ENCODE measurements around the gene SND1.

Gene SND1

GRCh38 chr7:127941476-127942210 lies 289.6 kb downstream of the SND1 start:
- no peak overlapping the region for H3K4me3 ChIP-seq (ENCODE audit: low read depth, low read length)
- no peak for TF ChIP-seq CTCF (IDR thresholded peaks at IDR 0.05; ENCODE audit: borderline replicate concordance, insufficient read depth, low read depth, low read length)

DNA sequence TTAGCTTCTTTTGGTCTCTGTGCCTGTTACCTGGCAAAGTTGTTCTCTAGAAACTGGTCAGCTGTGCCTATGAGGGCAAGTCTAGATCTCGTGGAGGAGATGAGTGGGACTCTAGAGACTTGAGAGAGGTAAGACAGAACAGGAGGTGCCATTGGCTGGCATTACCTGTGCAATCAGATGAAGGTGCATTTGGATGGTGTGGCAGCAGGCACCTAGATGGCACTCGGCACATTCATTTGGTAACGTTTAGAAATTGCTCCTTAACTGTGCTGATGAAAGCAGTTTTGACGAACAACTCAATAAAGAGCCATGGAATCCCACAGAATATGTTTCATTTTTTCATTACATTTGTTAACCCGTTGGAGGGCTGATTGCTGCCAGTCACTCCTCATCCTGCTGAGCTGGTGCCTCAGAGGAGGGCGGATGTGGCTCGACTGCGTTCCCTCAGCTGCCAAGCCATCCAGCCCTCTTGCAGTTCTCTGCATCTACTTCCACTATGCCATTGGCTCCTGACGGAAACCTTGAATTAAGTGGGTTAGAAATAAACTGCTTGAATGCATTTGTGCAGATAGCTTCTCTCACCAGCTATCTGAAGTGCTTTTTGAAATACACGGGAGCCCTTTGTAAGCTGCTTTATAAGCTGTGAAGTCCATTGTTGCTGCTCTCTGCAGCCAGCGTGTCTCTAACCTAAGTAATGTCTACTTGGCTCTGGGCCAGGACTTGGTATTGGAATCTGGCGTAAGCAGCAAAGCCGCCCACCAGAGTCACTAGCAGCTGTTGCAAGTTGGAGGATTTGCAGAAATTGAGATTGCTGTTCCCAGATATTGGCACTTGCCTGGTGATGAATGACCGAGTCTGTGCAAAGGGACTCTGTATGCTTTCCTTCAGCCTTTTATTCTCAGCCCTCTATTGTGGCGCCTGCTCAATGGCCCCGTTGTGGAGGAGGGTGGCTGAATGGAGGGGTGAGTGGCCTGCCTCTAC lies 291.8 kb downstream of the SND1 start:
- H3K4me3 ChIP-seq (ENCODE audit: low read depth, low read length), result no peak overlapping the region
- TF ChIP-seq CTCF (IDR thresholded peaks at IDR 0.05; ENCODE audit: borderline replicate concordance, insufficient read depth, low read depth, low read length), result no peak

DNA sequence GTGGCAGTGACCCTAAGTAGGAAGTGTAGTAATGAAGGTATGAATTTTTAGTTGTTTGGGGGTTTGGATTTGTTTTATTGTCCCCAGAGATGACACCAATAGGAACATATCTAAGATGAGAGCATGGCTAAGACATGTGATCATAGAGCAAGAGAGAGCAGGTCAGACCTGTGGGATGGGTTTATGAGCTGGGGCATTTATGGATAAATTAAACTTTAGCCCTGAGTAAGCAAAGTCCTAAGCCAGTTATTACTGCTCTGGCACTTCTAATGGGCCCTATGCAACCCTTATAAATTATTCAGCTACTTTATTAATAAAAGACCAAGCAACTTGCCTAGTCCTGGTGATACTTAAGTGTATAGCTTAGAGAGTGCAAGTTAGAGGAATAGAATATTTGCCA lies 294.1 kb downstream of the SND1 start:
- no peak overlapping the region for H3K4me3 ChIP-seq (ENCODE audit: low read depth, low read length)

GRCh38 chr7:127946847-127947246 lies 294.9 kb downstream of the SND1 start:
- no peak overlapping the region for H3K4me3 ChIP-seq (ENCODE audit: low read depth, low read length)
- no peak for TF ChIP-seq CTCF (IDR thresholded peaks at IDR 0.05; ENCODE audit: borderline replicate concordance, insufficient read depth, low read depth, low read length)

More for the DNA sequence above, 294.1 kb downstream of the SND1 start:
- TF ChIP-seq CTCF (IDR thresholded peaks at IDR 0.05; ENCODE audit: borderline replicate concordance, insufficient read depth, low read depth, low read length), result no peak

- no peak for TF ChIP-seq CTCF (IDR thresholded peaks at IDR 0.05; ENCODE audit: borderline replicate concordance, insufficient read depth, low read depth, low read length)
- H3K4me3 ChIP-seq (ENCODE audit: low read depth, low read length), result no peak overlapping the region
Observed at GRCh38 chr7:127948312-127948711, 296.3 kb downstream of the SND1 start.

DNA sequence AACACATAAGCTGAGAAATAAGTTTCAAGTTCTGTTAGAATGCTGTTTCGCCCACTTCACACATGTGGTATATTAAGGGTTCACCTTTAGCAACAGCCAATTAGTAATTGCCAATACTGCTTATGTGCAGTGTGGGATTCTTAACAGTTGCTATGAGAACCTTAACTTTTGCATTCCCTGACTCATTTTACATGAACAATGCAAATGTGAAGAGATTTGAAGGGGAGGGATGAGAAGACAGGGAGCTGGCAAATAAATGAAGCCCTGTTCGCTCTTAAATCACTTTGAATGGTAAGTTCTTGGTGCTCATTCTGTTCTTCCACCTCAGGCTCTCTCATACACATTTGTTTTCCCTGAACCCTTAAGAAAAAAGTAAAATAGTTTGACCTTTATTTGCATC lies 296.9 kb downstream of the SND1 start:
- no peak for TF ChIP-seq CTCF (IDR thresholded peaks at IDR 0.05; ENCODE audit: borderline replicate concordance, insufficient read depth, low read depth, low read length)
- H3K4me3 ChIP-seq (ENCODE audit: low read depth, low read length), result no peak overlapping the region

Measured in GM12875 (cell line).